Measurements from ENCODE around the gene ERC1.

The ERC1 gene

DNA sequence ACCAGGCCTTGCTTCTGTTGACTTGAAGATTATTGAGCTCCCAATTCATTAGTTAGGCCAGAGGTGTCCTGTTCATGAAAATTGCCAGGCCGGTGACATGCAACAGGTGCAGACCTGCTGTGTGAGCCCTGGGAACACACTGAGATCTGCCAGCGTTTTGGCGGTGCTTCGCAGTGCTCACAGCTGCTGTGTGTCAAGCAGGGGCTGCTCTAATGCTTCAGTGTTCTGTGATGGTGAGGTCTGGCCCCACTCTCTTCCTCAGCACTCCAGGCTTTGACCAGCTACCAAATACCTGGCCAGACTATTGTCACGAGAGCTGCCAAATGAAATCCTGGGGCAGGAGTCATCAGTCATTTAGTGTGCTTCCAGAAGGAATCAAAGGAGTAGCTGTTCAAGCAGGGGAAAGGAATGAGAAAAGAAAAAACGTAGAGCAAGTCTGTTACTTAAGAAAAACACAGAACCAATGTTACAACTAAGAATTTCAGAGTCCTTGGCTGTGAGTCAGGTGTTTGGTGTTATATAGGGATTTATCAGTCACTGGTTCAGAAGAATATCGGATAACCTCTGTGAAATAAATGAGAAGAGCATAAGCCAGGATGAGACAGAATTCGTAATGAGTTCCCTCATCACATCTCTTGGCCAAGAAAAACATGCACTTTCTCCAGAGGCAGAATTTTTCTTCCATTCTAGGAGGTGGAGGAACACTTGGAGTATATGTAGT is 452.6 kb downstream of the ERC1 start:
- H3K27me3 Mint-ChIP-seq: no peaks in the 10 kb centered on the region
- no peaks in the 10 kb centered on the region for H3K9me3 Mint-ChIP-seq
- H3K4me1 Mint-ChIP-seq: no peaks in the 10 kb centered on the region
- H3K4me3 Mint-ChIP-seq: no peak overlapping the region
- H3K27ac Mint-ChIP-seq: no peak overlapping the region
- no peaks in the 10 kb centered on the region for H3K36me3 Mint-ChIP-seq
- DNase-seq: no peak
- CTCF ChIA-PET: no interaction called here

DNA sequence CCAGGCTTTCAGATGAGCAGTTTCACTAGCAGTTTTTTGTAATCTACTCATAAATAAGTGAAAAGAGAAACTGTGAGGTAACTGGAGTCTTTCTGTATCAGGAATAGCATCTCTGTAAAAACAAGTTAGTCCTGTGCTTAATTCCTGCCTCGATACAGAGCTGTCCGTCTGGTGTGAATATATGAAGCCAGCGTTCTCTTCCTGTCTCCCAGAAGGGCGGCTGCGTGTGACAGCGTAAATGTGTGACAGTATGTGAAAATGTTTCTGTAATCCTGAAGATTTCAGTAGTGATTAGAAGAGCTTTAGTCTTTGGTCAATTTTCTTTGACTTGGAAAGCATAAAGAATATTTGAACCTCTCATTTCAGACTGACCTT is 453.1 kb downstream of the ERC1 start:
- H3K4me3 Mint-ChIP-seq: no peak overlapping the region
- DNase-seq: no peak
- no peaks in the 10 kb centered on the region for H3K4me1 Mint-ChIP-seq
- no peaks in the 10 kb centered on the region for H3K36me3 Mint-ChIP-seq
- no peak overlapping the region for H3K27ac Mint-ChIP-seq
- CTCF ChIA-PET: no interaction called here
- no peaks in the 10 kb centered on the region for H3K27me3 Mint-ChIP-seq
- H3K9me3 Mint-ChIP-seq: no peaks in the 10 kb centered on the region

DNA sequence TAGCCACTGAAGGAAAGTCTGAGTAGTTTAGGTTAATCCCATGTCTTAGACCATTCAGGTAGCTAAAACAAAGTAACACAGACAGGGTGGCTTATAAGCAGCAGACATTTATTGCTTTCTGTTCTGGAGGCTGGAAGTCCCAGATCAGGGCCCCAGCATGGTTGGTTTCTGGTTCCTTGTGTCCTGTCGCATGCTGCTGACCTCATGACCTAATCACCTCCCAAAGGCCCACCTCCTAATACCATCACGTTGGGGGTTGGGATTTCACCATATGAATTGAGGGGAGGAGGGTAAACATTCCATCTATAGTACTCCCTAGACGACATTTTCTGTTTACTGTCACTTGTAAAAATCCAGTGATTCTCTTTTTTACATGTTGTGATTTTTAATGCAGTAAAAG is 454.8 kb downstream of the ERC1 start:
- no peak overlapping the region for H3K4me3 Mint-ChIP-seq
- H3K36me3 Mint-ChIP-seq: no peaks in the 10 kb centered on the region
- DNase-seq: no peak
- H3K27me3 Mint-ChIP-seq: no peaks in the 10 kb centered on the region
- no peak overlapping the region for H3K27ac Mint-ChIP-seq
- H3K9me3 Mint-ChIP-seq: no peaks in the 10 kb centered on the region
- CTCF ChIA-PET: no interaction called here
- H3K4me1 Mint-ChIP-seq: no peaks in the 10 kb centered on the region

DNA sequence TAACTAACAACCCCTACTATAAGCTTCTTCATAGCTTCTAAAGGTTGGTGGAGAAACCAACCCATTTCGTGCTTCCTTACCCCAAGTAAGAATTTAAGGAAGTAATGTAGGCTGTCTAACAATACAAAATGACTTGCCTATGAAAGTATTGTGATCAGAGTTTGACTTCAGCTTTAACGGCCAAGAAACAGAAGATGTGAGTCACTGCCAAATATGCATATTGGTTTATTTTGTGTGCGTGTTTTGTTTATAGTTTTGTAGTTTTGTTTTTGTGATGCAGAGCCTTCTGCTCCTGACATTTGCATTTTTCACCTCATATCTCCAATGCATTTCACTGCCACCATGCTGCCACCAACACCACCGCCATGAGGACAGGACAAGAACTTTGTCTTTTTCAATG is 457.3 kb downstream of the ERC1 start:
- H3K4me3 Mint-ChIP-seq: no peak overlapping the region
- CTCF ChIA-PET: no interaction called here
- no peak overlapping the region for H3K27ac Mint-ChIP-seq
- no peaks in the 10 kb centered on the region for H3K9me3 Mint-ChIP-seq
- no peaks in the 10 kb centered on the region for H3K36me3 Mint-ChIP-seq
- DNase-seq: no peak
- no peaks in the 10 kb centered on the region for H3K27me3 Mint-ChIP-seq
- peaks cover 4% of the 10 kb centered on the region for H3K4me1 Mint-ChIP-seq

DNA sequence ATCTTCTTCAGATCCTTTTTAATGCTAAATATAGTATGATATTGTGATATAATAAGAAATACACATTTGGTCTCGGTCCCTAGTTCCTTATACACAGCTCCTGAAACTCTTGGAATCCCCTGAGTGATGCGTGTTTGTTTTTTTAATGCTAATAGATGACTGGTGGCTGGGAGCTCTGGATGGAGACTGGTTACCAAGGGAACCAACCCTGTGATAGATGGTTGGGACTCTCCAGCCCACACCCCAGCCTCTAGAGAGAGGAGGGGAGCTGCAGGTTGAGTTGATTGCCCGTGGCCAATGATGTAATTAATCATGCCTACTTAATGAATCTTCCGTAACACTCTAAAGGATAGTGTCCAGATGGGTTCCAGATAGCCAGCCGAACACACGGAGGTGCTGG is 462.8 kb downstream of the ERC1 start:
- Mint-ChIP-seq H3K4me1 (peaks cover 4% of the 10 kb centered on the region), H3K4me3 (no peak overlapping the region), H3K27ac (no peak overlapping the region), H3K36me3 (no peaks in the 10 kb centered on the region), H3K9me3 (no peaks in the 10 kb centered on the region), H3K27me3 (no peaks in the 10 kb centered on the region)
- CTCF ChIA-PET: no interaction called here
- no peak for DNase-seq

GRCh38 chr12:1456885-1457284 is 465.9 kb downstream of the ERC1 start:
- H3K27me3 Mint-ChIP-seq: no peaks in the 10 kb centered on the region
- CTCF ChIA-PET: no interaction called here
- H3K36me3 Mint-ChIP-seq: peaks cover 4% of the 10 kb centered on the region
- H3K4me1 Mint-ChIP-seq: peaks cover 8% of the 10 kb centered on the region
- H3K9me3 Mint-ChIP-seq: no peaks in the 10 kb centered on the region
- no peak overlapping the region for H3K27ac Mint-ChIP-seq
- no peak for DNase-seq
- H3K4me3 Mint-ChIP-seq: no peak overlapping the region

DNA sequence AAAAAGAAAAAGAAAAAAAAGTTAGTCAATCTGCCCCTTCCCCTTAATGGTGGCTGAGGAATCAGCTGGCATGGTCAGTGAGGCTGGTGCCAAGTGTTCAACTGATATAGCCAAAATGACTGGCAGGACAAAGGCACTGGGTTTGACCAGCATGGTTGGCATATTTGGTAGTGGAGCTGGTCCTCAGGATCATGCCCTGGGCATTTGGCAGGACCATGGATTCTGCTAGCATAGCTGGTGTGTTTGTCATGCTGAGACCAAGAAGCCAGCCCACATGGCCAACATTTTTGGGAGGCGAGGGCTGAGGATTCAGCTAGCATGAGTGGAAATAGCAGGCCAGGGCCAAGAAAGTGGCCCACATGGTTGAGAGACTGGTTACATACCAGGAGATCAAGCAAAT is 466.9 kb downstream of the ERC1 start:
- Mint-ChIP-seq H3K9me3 (no peaks in the 10 kb centered on the region), H3K4me1 (peaks cover 5% of the 10 kb centered on the region)

DNA sequence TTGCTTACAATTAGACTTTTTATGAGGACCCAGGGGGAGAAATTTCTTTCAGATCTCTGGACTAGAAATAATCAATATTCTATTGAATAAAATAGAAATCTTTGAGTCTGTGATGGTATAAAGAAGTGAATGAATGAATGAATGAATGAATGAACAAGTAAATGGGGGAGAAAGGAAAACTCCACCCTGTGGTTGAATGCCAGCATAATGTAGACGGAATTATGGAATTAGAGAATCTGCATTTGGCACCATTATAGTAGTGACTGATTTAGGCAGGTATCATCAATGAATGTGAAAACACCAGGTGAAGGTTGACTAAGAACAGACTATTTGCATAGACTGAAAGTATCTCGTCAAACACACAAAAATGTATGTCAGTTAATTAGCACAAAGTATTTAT is 468.3 kb downstream of the ERC1 start:
- no peak for DNase-seq
- Mint-ChIP-seq H3K36me3 (peaks cover 4% of the 10 kb centered on the region), H3K27me3 (no peaks in the 10 kb centered on the region), H3K27ac (no peak overlapping the region), H3K4me1 (peaks cover 5% of the 10 kb centered on the region), H3K9me3 (no peaks in the 10 kb centered on the region), H3K4me3 (no peak overlapping the region)
- CTCF ChIA-PET: no interaction called here

More for the DNA sequence above, 466.9 kb downstream of the ERC1 start:
- Mint-ChIP-seq H3K36me3 (peaks cover 4% of the 10 kb centered on the region), H3K4me3 (no peak overlapping the region), H3K27me3 (no peaks in the 10 kb centered on the region), H3K27ac (no peak overlapping the region)
- CTCF ChIA-PET: no interaction called here
- no peak for DNase-seq

DNA sequence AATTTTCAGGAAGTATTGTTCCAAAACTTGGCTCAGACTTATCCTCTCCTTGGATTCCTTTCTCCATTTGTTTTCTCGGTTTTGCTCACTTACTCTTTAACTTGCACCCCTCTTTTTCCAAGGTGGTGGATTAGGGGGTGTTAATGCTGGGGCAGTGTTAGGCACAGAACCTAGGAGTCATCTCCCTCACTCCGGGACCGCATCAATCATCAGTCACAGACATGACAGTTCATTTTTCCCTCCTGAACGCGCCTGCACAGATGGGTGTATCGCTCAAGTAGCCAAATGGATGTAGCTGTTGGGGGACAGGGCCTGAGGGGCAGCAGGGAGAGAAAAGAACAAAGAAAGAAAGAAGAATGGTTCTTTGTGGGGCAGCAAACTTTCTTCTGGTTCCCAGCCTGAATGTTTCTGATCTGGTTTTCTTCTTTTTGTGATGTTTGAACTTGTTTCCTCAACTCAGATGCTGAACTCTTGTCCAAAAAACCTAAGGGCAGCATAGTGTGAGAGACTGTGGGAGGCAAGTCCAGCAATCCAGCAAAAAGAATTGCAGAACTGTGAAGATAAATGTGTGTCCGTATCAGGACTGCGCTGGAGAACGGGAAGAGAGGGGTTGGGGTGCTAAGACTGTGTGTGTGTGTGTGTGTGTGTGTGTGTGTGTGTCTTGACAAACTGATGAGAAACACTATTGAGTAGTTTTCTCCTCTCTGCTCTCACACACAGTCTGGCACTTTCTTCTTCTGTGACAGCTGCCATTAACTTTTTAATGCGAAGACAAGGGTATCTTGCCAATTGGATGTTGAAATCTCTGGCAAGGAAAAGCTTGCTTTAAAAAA is 472.3 kb downstream of the ERC1 start:
- Mint-ChIP-seq H3K27me3 (peaks cover under 1% of the 10 kb centered on the region), H3K9me3 (no peaks in the 10 kb centered on the region), H3K4me3 (no peak overlapping the region), H3K36me3 (peaks cover 4% of the 10 kb centered on the region), H3K4me1 (peaks cover 5% of the 10 kb centered on the region), H3K27ac (no peak overlapping the region)
- DNase-seq: no peak
- CTCF ChIA-PET: no interaction called here

GRCh38 chr12:1464925-1465324 is 473.9 kb downstream of the ERC1 start:
- Mint-ChIP-seq H3K27ac (no peak overlapping the region), H3K36me3 (peaks cover 4% of the 10 kb centered on the region), H3K4me3 (no peak overlapping the region), H3K27me3 (peaks cover 3% of the 10 kb centered on the region), H3K4me1 (peaks cover 5% of the 10 kb centered on the region), H3K9me3 (no peaks in the 10 kb centered on the region)
- DNase-seq: no peak
- CTCF ChIA-PET: no interaction called here

GRCh38 chr12:1465990-1466389 is 475.0 kb downstream of the ERC1 start:
- no peak for DNase-seq
- Mint-ChIP-seq H3K9me3 (no peaks in the 10 kb centered on the region), H3K36me3 (no peaks in the 10 kb centered on the region), H3K27me3 (peaks cover 3% of the 10 kb centered on the region), H3K4me3 (no peak overlapping the region), H3K4me1 (no peaks in the 10 kb centered on the region), H3K27ac (no peak overlapping the region)
- CTCF ChIA-PET: no interaction called here

GRCh38 chr12:1466481-1467154 is 475.6 kb downstream of the ERC1 start:
- H3K9me3 Mint-ChIP-seq: no peaks in the 10 kb centered on the region
- no peaks in the 10 kb centered on the region for H3K36me3 Mint-ChIP-seq
- peaks cover 3% of the 10 kb centered on the region for H3K27me3 Mint-ChIP-seq
- no peak for DNase-seq
- H3K4me3 Mint-ChIP-seq: no peak overlapping the region
- CTCF ChIA-PET: no interaction called here
- H3K4me1 Mint-ChIP-seq: no peaks in the 10 kb centered on the region
- no peak overlapping the region for H3K27ac Mint-ChIP-seq

- no peak for DNase-seq
- H3K4me1 Mint-ChIP-seq: no peaks in the 10 kb centered on the region
- H3K9me3 Mint-ChIP-seq: no peaks in the 10 kb centered on the region
- CTCF ChIA-PET: no interaction called here
- H3K36me3 Mint-ChIP-seq: no peaks in the 10 kb centered on the region
- peaks cover 3% of the 10 kb centered on the region for H3K27me3 Mint-ChIP-seq
- no peak overlapping the region for H3K4me3 Mint-ChIP-seq
- no peak overlapping the region for H3K27ac Mint-ChIP-seq
These were observed 476.7 kb downstream of the ERC1 start for GRCh38 chr12:1467710-1468109.

- H3K9me3 Mint-ChIP-seq: no peaks in the 10 kb centered on the region
- peaks cover 7% of the 10 kb centered on the region for H3K27me3 Mint-ChIP-seq
- H3K36me3 Mint-ChIP-seq: no peaks in the 10 kb centered on the region
- DNase-seq: no peak
- no peak overlapping the region for H3K27ac Mint-ChIP-seq
- no peaks in the 10 kb centered on the region for H3K4me1 Mint-ChIP-seq
- no peak overlapping the region for H3K4me3 Mint-ChIP-seq
- CTCF ChIA-PET: interaction anchor here (1.8 kb wide), 1 partner anchor 114 kb away, joined by 6 read pairs; no protein-coding TSS in a partner anchor
These were observed 478.0 kb downstream of the ERC1 start for GRCh38 chr12:1469070-1469469.

GRCh38 chr12:1470051-1470450 is 479.0 kb downstream of the ERC1 start:
- H3K9me3 Mint-ChIP-seq: no peaks in the 10 kb centered on the region
- H3K36me3 Mint-ChIP-seq: no peaks in the 10 kb centered on the region
- no peak overlapping the region for H3K4me3 Mint-ChIP-seq
- H3K27me3 Mint-ChIP-seq: peaks cover 7% of the 10 kb centered on the region
- H3K27ac Mint-ChIP-seq: no peak overlapping the region
- no peaks in the 10 kb centered on the region for H3K4me1 Mint-ChIP-seq
- no peak for DNase-seq
- CTCF ChIA-PET: interaction anchor here (1.8 kb wide), 1 partner anchor 113 kb away, joined by 6 read pairs; no protein-coding TSS in a partner anchor

All from activated naive CD4-positive, alpha-beta T cell treated with anti-CD3 and anti-CD28 coated beads, Interleukin-2, amount 10 ng/mL, durations not matched to agents 7 days and 5 days (primary cell).